Fibroblast of mammary gland (primary cell): Measurements from ENCODE around the gene GRM2.

Source experiments
- DNase-seq: peaks from one replicate; pipeline ENCODE4 v3.0.0-alpha.2; 2010; ENCODE audit warnings: low read depth
- H3K4me3 ChIP-seq: 2 replicates; pipeline ENCODE4 v1.5.1; 2011; ENCODE audit warnings: low read depth, mild to moderate bottlenecking, low read length, moderate library complexity; ENCODE audit not compliant: control insufficient read depth
- CTCF ChIP-seq: conservative IDR thresholded peaks from 2 replicates; pipeline ENCODE4 v1.5.1; 2011; ENCODE audit warnings: low read depth, low read length, inconsistent platforms; ENCODE audit not compliant: control insufficient read depth, insufficient read depth

Gene GRM2

DNA sequence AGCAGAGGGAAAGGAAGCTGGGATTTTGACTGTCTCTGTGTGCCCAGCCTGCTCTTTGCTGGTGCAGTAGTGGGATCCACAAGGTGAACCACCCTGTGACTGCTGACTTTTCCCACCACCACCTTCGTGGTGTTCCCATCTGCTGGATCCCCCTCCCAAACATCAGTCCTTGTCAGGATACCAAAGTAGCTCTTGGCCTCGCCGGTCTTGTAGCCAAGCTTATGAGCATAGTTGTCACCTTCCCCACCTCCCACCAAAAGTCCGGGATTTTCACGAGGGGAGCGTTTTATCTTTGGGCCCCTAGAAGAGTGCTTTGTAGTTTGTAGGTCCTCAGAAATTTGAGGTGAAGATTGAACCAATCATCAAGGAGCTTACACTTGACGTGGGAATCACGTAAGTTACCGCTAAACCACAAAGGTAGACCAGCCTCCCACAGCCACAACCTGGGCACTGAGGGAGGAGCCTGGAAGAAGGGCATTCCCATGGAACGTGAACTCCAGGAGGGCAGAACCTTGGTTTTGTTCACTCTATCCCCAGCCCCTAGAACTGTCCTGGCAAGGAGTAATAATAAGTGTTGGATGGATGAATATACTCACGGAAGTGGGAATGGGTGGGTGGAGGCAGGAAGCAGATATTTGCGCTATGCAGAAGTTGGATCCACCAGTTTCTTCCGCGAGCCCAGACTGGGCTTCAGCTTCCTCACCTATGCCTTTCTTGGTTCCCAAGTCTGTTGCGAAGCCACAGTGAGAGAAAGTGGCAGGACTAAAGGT, 36.6 kb upstream of the GRM2 start:
- TF ChIP-seq CTCF = no peak
- DNase-seq = peak; percentile 3
- peak overlapping the region; percentile 55 for H3K4me3 ChIP-seq

GRCh38 chr3:51670823-51671733, 35.8 kb upstream of the GRM2 start, which contains the start of gene TEX264:
TSS of gene TEX264 (plus strand) at chr3:51671252. CDS start at chr3:51674305, 3,053 bp downstream.
- H3K4me3 ChIP-seq = peak within 1 kb of the TSS; percentile 74
- DNase-seq = peak; percentile 69
- no peak for TF ChIP-seq CTCF

DNA sequence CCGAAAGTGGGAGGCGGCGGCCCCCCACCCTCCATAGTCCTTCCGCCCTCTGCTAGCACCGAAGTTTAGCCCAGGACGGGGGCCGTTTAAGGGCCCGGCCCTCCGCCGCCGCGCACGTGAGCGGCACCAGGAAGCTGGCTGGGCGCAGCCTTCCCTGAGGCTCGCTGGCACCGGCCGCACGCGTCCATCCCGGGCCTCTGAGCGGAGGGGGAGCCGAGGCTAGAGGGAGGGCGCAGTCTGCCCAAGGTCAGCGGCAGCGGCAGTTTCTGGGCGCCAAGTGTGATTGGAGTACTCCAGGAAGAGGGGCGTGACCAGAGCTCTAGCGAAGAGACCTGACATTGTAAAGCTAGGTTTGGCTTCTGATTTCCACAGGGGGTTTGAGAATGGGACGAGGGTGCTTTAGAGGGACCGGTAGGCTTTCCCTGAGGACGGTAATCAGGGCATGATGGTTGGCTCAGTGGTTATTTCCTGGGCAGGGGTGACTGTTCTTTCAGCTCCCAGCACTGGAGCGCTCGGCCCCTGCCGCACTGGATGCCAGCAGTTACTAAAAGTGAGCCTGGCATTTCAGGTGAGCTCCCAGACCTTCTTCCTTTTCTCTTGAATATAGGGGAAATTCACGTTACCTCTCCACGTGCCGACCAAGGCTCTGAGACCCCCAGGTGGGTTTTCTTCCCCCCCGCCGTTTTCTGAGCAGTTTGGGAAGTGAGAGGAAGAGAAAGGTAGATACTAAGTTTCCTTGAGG, 35.0 kb upstream of the GRM2 start:
- peak; percentile 48 for DNase-seq
- peak overlapping the region; percentile 74 for H3K4me3 ChIP-seq
- TF ChIP-seq CTCF = no peak

DNA sequence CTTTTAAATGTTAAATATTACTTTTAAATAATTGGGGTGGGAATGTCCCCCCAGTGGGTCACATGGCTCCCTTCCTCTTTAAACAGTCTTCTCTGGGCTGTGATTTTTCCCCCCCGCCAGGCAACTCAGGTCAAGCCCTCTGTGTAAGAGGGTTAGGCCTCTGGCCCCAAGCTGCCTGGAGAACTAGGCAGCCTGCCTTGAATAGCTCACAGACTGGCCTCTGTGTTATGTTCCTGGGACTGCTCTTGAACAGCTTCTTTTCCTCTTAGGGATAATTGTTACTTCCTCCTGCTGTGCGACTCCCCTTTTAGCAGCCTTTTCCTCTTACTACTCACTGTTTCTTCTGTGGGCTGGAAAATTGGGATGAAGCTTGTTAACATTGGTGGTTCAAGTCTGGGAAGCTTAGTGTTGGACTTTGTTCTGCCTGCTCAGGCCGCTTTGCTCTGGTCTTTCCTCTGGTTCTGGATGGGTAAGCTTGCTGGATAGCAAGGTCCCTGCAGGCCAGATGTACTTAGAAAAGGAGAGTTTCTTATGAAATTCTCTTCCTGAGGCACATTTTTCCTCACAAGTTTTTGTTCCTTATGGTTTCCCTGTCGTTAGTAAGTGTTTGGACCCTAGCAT, 33.6 kb upstream of the GRM2 start:
- no peak for TF ChIP-seq CTCF
- no peak overlapping the region for H3K4me3 ChIP-seq
- no peak for DNase-seq

DNA sequence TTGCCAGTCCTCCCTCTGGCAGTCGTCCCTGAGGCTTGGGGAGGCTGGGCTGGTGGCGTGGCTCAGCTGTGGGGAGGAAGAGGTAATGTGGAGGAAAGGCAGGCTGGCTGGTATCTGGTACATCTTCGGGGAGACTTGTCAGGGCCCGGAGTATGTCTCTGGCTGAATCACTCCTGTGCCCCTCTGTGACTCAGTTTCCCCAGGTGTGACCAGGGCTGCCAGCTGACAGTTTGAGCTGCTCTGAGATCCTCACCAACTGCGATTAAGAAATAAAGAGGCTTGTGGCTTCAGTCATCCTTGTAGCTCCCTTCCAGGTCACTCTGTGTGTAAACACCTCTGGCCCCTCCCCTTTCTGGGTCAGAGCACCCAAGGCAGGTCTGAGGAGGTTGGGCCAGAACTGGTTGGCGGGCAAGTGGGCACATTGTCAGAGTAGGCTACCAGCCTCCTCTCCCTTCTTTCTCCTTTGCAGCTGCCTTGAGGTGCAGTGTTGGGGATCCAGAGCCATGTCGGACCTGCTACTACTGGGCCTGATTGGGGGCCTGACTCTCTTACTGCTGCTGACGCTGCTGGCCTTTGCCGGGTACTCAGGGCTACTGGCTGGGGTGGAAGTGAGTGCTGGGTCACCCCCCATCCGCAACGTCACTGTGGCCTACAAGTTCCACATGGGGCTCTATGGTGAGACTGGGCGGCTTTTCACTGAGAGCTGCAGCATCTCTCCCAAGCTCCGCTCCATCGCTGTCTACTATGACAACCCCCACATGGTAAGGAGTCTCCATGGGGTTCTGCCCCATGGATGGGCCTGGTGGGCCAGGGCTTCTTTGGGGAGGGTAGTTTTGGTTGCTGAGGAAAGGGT, 32.8 kb upstream of the GRM2 start:
- no peak overlapping the region for H3K4me3 ChIP-seq
- DNase-seq = no peak

More for the DNA sequence above, 32.8 kb upstream of the GRM2 start:
- TF ChIP-seq CTCF = no peak
